ENCODE data around the gene C11orf91. TPM values are rescaled to one million over a fixed set of nuclear protein-coding genes. Genes with fewer than 3 reads are reported as not detected.
"Not testable (repeated sequence)": the region's sequence is repeated elsewhere in the genome, so short reads cannot be mapped to it uniquely, and the experiment has no call there.

The C11orf91 gene
- total and polyA plus RNA-seq, 2 donors (not counting 1 experiment from before 2014, with no cell fraction given) = 0.12 TPM; not detected in 1

- no peaks in the 10 kb centered on the region for H4K20me1 ChIP-seq (ENCODE audit: control insufficient read depth, extremely low read depth, insufficient read depth, low read length)
- H3K4me3 ChIP-seq (replicated peaks in 1 of 4; ENCODE audit: control extremely low read depth in 1 of 4, insufficient read depth in 1 of 4, low read depth in 3 of 4, low read length in 4 of 4) = peak overlapping the region; percentile 9 to 26 (median 16)
Observed at GRCh38 chr11:33730716-33731115, 30.1 kb upstream of the C11orf91 start.

GRCh38 chr11:33729072-33729664 lies 28.5 kb upstream of the C11orf91 start:
- not testable (repeated sequence) for H3K4me2 ChIP-seq (ENCODE audit: extremely low read depth, insufficient read depth, low read length); H3K27ac ChIP-seq (ENCODE audit: insufficient read depth, low read length); H3K4me3 ChIP-seq (replicated peaks in 1 of 4; ENCODE audit: control extremely low read depth in 1 of 4, insufficient read depth in 1 of 4, low read depth in 3 of 4, low read length in 4 of 4); H3K27me3 ChIP-seq (ENCODE audit: control insufficient read depth, insufficient read depth, low read length); H4K20me1 ChIP-seq (ENCODE audit: control insufficient read depth, extremely low read depth, insufficient read depth, low read length); DNase-seq (ENCODE audit: low read depth in 2 of 2); H3K9me3 ChIP-seq (ENCODE audit: control insufficient read depth, insufficient read depth, low read depth, low read length); H3K36me3 ChIP-seq (ENCODE audit: control insufficient read depth, insufficient read depth, low read length); H3K9ac ChIP-seq (ENCODE audit: insufficient read depth, low read length); H2AFZ ChIP-seq (ENCODE audit: low read length)
- peaks cover 90% of the 10 kb centered on the region for H3K79me2 ChIP-seq (ENCODE audit: control insufficient read depth, insufficient read depth, low read length)
- peaks cover 11% of the 10 kb centered on the region for H3K4me1 ChIP-seq (ENCODE audit: control insufficient read depth, extremely low read depth, insufficient read depth, low read length)

More at GRCh38 chr11:33730716-33731115, 30.1 kb upstream of the C11orf91 start:
- peaks cover 90% of the 10 kb centered on the region for H3K79me2 ChIP-seq (ENCODE audit: control insufficient read depth, insufficient read depth, low read length)
- peak overlapping the region; percentile 48 for H3K27ac ChIP-seq (ENCODE audit: insufficient read depth, low read length)
- peaks cover 10% of the 10 kb centered on the region for H3K4me1 ChIP-seq (ENCODE audit: control insufficient read depth, extremely low read depth, insufficient read depth, low read length)
- peak overlapping the region; percentile 76 for H3K4me2 ChIP-seq (ENCODE audit: extremely low read depth, insufficient read depth, low read length)
- H3K9me3 ChIP-seq (ENCODE audit: control insufficient read depth, insufficient read depth, low read depth, low read length) = no peaks in the 10 kb centered on the region
- no peak for DNase-seq (ENCODE audit: low read depth in 2 of 2)
- TF ChIP-seq CTCF (conservative IDR thresholded peaks at IDR 0.05 in 1 of 2, IDR thresholded peaks at IDR 0.05 in 1 of 2; ENCODE audit: low read depth in 1 of 2, low read length in 2 of 2) = no peak
- H2AFZ ChIP-seq (ENCODE audit: low read length) = no peak overlapping the region
- no peak overlapping the region for H3K9ac ChIP-seq (ENCODE audit: insufficient read depth, low read length)
- peaks cover 7% of the 10 kb centered on the region for H3K36me3 ChIP-seq (ENCODE audit: control insufficient read depth, insufficient read depth, low read length)
- no peaks in the 10 kb centered on the region for H3K27me3 ChIP-seq (ENCODE audit: control insufficient read depth, insufficient read depth, low read length)

GRCh38 chr11:33727539-33727938 lies 26.9 kb upstream of the C11orf91 start:
- H3K36me3 ChIP-seq (ENCODE audit: control insufficient read depth, insufficient read depth, low read length); H3K9ac ChIP-seq (ENCODE audit: insufficient read depth, low read length); H3K4me3 ChIP-seq (replicated peaks in 1 of 4; ENCODE audit: control extremely low read depth in 1 of 4, insufficient read depth in 1 of 4, low read depth in 3 of 4, low read length in 4 of 4); H3K9me3 ChIP-seq (ENCODE audit: control insufficient read depth, insufficient read depth, low read depth, low read length); H4K20me1 ChIP-seq (ENCODE audit: control insufficient read depth, extremely low read depth, insufficient read depth, low read length); H3K4me2 ChIP-seq (ENCODE audit: extremely low read depth, insufficient read depth, low read length); H2AFZ ChIP-seq (ENCODE audit: low read length); H3K27ac ChIP-seq (ENCODE audit: insufficient read depth, low read length); DNase-seq (ENCODE audit: low read depth in 2 of 2); H3K27me3 ChIP-seq (ENCODE audit: control insufficient read depth, insufficient read depth, low read length): not testable (repeated sequence)
- H3K4me1 ChIP-seq (ENCODE audit: control insufficient read depth, extremely low read depth, insufficient read depth, low read length) = peaks cover 20% of the 10 kb centered on the region
- H3K79me2 ChIP-seq (ENCODE audit: control insufficient read depth, insufficient read depth, low read length) = peaks cover 89% of the 10 kb centered on the region

GRCh38 chr11:33725496-33725895 lies 24.9 kb upstream of the C11orf91 start:
- no peaks in the 10 kb centered on the region for H3K27me3 ChIP-seq (ENCODE audit: control insufficient read depth, insufficient read depth, low read length)
- H3K4me2 ChIP-seq (ENCODE audit: extremely low read depth, insufficient read depth, low read length) = no peak overlapping the region
- DNase-seq (ENCODE audit: low read depth in 2 of 2) = no peak
- no peak overlapping the region for H2AFZ ChIP-seq (ENCODE audit: low read length)
- H3K36me3 ChIP-seq (ENCODE audit: control insufficient read depth, insufficient read depth, low read length) = peaks cover 6% of the 10 kb centered on the region
- H3K4me3 ChIP-seq (replicated peaks in 1 of 4; ENCODE audit: control extremely low read depth in 1 of 4, insufficient read depth in 1 of 4, low read depth in 3 of 4, low read length in 4 of 4) = no peak overlapping the region
- H3K27ac ChIP-seq (ENCODE audit: insufficient read depth, low read length) = peak overlapping the region; percentile 97
- TF ChIP-seq EZH2 (IDR thresholded peaks at IDR 0.05; ENCODE audit: low read length, missing control alignments) (no peak), CTCF (conservative IDR thresholded peaks at IDR 0.05 in 1 of 2, IDR thresholded peaks at IDR 0.05 in 1 of 2; ENCODE audit: low read depth in 1 of 2, low read length in 2 of 2) (no peak)
- H4K20me1 ChIP-seq (ENCODE audit: control insufficient read depth, extremely low read depth, insufficient read depth, low read length) = no peaks in the 10 kb centered on the region
- no peak overlapping the region for H3K9ac ChIP-seq (ENCODE audit: insufficient read depth, low read length)
- H3K4me1 ChIP-seq (ENCODE audit: control insufficient read depth, extremely low read depth, insufficient read depth, low read length) = peaks cover 35% of the 10 kb centered on the region
- H3K79me2 ChIP-seq (ENCODE audit: control insufficient read depth, insufficient read depth, low read length) = peaks cover 87% of the 10 kb centered on the region
- H3K9me3 ChIP-seq (ENCODE audit: control insufficient read depth, insufficient read depth, low read depth, low read length) = no peaks in the 10 kb centered on the region

Measured in fibroblast of lung (primary cell).